ENCODE measurements around the gene FREM2. TPM values are rescaled to one million over a fixed set of nuclear protein-coding genes. Genes with fewer than 3 reads are reported as not detected.

The FREM2 gene
- total RNA-seq, 1 experiment from 2014 or later, result 0.05 TPM

GRCh38 chr13:38796890-38797289 is 110.0 kb downstream of the FREM2 start:
- H3K79me2 ChIP-seq (ENCODE audit: insufficient read depth, low read length), result no peaks in the 10 kb centered on the region
- BruUV-seq (replicated peaks), result no TSS peak
- CTCF ChIA-PET, result no interaction called here
- no peaks in the 10 kb centered on the region for H3K9me2 ChIP-seq (ENCODE audit: insufficient read depth)
- TF ChIP-seq SP1 (IDR thresholded peaks at IDR 0.05; ENCODE audit: low read depth) (no peak), ZBTB33 (IDR thresholded peaks at IDR 0.05; ENCODE audit: extremely low read depth, insufficient replicate concordance, low read length) (no peak), SIN3A (IDR thresholded peaks at IDR 0.05; ENCODE audit: low read depth) (no peak), FOSL1 (IDR thresholded peaks at IDR 0.05; ENCODE audit: low read depth) (no peak), ATF3 (IDR thresholded peaks at IDR 0.05) (no peak), CTCF (IDR thresholded peaks at IDR 0.05 in 2 of 3, conservative IDR thresholded peaks at IDR 0.05 in 1 of 3; ENCODE audit: borderline replicate concordance in 1 of 3, insufficient read depth in 1 of 3, low read depth in 2 of 3, low read length in 2 of 3) (no peak), ZFX (IDR thresholded peaks at IDR 0.05) (no peak)
- H3K4me1 ChIP-seq (ENCODE audit: control insufficient read depth in 1 of 2, insufficient read depth in 2 of 2, low read length in 2 of 2), result no peaks in the 10 kb centered on the region
- no peaks in the 10 kb centered on the region for H4K20me1 ChIP-seq (ENCODE audit: insufficient read depth)
- no peak overlapping the region for H3K4me3 ChIP-seq (replicated peaks in 1 of 2; ENCODE audit: low read depth in 1 of 2, low read length in 2 of 2)
- no peaks in the 10 kb centered on the region for H3K36me3 ChIP-seq (ENCODE audit: control insufficient read depth in 1 of 2, insufficient read depth in 2 of 2, low read length in 2 of 2)
- RAD21 ChIA-PET (ENCODE audit: low non-redundant PET in 1 of 2, low total read pairs in 2 of 2, uncharacterized antibody in 2 of 2, unreplicated experiment in 2 of 2), result no interaction called here
- H2AFZ ChIP-seq (ENCODE audit: low read depth, low read length, poor library complexity, severe bottlenecking), result no peak overlapping the region
- ATAC-seq (no peak), DNase-seq (ENCODE audit: low read depth, low spot score) (no peak)
- H3K27ac ChIP-seq (ENCODE audit: low read depth, low read length), result no peak overlapping the region
- peaks cover 0 to 10% of the 10 kb centered on the region in 2 experiments; a peak in 1 of 4 replicates for H3K9me3 ChIP-seq (ENCODE audit: control insufficient read depth in 1 of 2, insufficient read depth in 1 of 2, low read depth in 1 of 2, low read length in 2 of 2)
- intact Hi-C loops (cut with micrococcal nuclease), result no loop called here
- H3K9ac ChIP-seq (ENCODE audit: low read length), result no peak overlapping the region
- POLR2A ChIA-PET, result no interaction called here
- no peak overlapping the region for H3K4me2 ChIP-seq (ENCODE audit: low read length)
- no peaks in the 10 kb centered on the region for H3K27me3 ChIP-seq (ENCODE audit: insufficient read depth, low read length)

All from HCT116 (cell line).